ENCODE results near the gene AHCYL2.

GRCh38 chr7:129470411-129470810 lies 245.6 kb downstream of the AHCYL2 start:
- no peak for TF ChIP-seq CTCF (IDR thresholded peaks at IDR 0.05; ENCODE audit: poor library complexity, severe bottlenecking)
- TF ChIP-seq MXI1 (conservative IDR thresholded peaks at IDR 0.05; ENCODE audit: poor library complexity, severe bottlenecking) = no peak
- no peak for TF ChIP-seq RAD21 (conservative IDR thresholded peaks at IDR 0.05)
- no peak for TF ChIP-seq EZH2 (IDR thresholded peaks at IDR 0.05; ENCODE audit: borderline replicate concordance, insufficient read depth, low read length, poor library complexity, severe bottlenecking)
- TF ChIP-seq EP300 (conservative IDR thresholded peaks at IDR 0.05; ENCODE audit: poor library complexity, severe bottlenecking) = no peak
- no peak for TF ChIP-seq SMC3 (conservative IDR thresholded peaks at IDR 0.05; ENCODE audit: poor library complexity)

Measured in neural cell (in vitro differentiated cells).